Motor neuron (in vitro differentiated cells): ENCODE measurements around the gene THRAP3. TPM values are rescaled to one million over a fixed set of nuclear protein-coding genes. Genes with fewer than 3 reads are reported as not detected.
"Not testable (repeated sequence)": the region's sequence is repeated elsewhere in the genome, so short reads cannot be mapped to it uniquely, and the experiment has no call there.

ENCODE experiments used
- ATAC-seq, 8 experiments: fragments of 200-7000 bp; cut with Tn5 transposase; replicated peaks in 6 of 8; 2 replicates each; pipeline ENCODE4 v1.8.0; 2021; ENCODE audit warnings: mild to moderate bottlenecking in 8 of 8, moderate library complexity in 8 of 8
- H3K27ac ChIP-seq, 2 donors: fragments of 250-450 bp; sonication (Bioruptor Pico); 2 replicates each; pipeline ENCODE4 v1.9.0; 2021; ENCODE audit warnings: antibody characterized with exemption in 2 of 2, mild to moderate bottlenecking in 2 of 2, moderate library complexity in 1 of 2
- H3K4me1 ChIP-seq, 2 donors: fragments of 250-450 bp; sonication (Bioruptor Pico); replicated peaks in 1 of 2; 2 replicates each; pipeline ENCODE4 v1.6.1; 2021; ENCODE audit warnings: antibody characterized with exemption in 2 of 2, mild to moderate bottlenecking in 2 of 2, moderate library complexity in 1 of 2
- H3K4me3 ChIP-seq, 5 donors: fragments of 250-450 bp; sonication (Bioruptor Pico); 2 replicates each; pipeline ENCODE4 v1.9.0; 2021; ENCODE audit warnings: antibody characterized with exemption in 5 of 5, mild to moderate bottlenecking in 5 of 5, moderate library complexity in 4 of 5
- WGBS, 10 experiments: fragments of 450-650 bp; shearing (Covaris generic); methylation state at CpG; one replicate each; pipeline ENCODE4 v1.0.0; 2022; 5-methylcytosine and 5-hydroxymethylcytosine counted together
- in situ Hi-C, 9 experiments: fragments of 400-800 bp; cut with MboI; loops; one replicate each; pipeline ENCODE4 v1.15.0; 2021; ENCODE audit warnings: low sequenced_read_pairs in 9 of 9, low pct_unique_long_range_greater_than_20kb in 2 of 9; ENCODE audit not compliant: unreplicated experiment in 9 of 9
- total RNA-seq, 8 experiments: library from RNA; unstranded; fragments of 300-600 nt; gene quantifications; 2 replicates each; pipeline versions ENCODE4 v1.2.3 to v1.2.4, GENCODE V29; 2022

Gene THRAP3
- total RNA-seq, 8 experiments from 2014 or later, result 72.6 to 139 (median 104) TPM

DNA sequence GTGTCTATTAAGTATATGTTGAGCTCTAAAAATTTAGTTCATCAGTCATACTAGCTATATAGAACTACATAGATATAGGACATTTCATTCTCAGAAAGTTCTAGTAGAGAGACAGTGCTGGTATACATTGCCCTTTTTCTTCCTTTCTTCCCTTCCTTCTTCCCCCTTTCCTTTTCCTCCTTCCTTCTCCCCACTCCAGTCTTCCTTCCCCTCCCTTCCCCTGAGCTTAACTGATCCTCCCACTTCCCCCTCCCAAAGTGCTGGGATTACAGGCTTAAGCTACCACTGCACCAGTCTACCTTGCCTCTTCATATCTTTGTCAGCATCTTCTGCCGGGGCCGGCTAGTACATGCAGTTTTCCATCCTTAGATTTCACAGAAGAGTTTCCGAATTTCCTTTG is 12.1 kb downstream of the THRAP3 start:
- no peak overlapping the region for H3K4me3 ChIP-seq
- ATAC-seq, result no peak
- WGBS, 10 experiments, result 80 to 100% (median 94%) methylated on average over 1 to 3 of the region's 3 CpGs; no CpG with 5 or more reads in 5 of the 10 experiments
- no peak overlapping the region for H3K27ac ChIP-seq
- peaks cover 7 to 12% of the 10 kb centered on the region in 2 donors for H3K4me1 ChIP-seq
- in situ Hi-C loops, result no loop called here

DNA sequence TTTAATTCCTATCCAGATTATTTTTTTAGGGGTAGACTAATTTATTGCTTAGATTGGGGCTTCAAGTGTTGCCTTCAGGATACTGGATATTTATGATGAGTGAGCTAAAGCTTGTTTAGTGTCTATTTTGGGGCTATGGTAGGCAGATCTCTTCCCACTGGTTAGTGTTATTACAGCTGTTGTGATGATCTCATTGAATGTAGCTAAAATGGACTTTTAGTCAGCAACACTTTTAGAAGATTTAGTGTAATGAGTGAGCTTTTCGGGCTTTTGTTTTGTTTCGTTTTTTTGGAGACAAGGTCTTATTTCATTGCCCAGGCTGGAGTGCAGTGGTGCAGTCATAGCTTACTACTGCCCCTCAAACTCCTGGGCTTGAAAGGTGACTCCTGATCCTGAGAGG is 14.2 kb downstream of the THRAP3 start:
- WGBS, 10 experiments, result 33 to 100% (median 95%) methylated on average over 1 to 2 of the region's 2 CpGs; no CpG with 5 or more reads in 2 of the 10 experiments
- ATAC-seq, result no peak
- H3K4me3 ChIP-seq, result no peak overlapping the region
- H3K4me1 ChIP-seq, result peaks cover 7 to 12% of the 10 kb centered on the region in 2 donors
- in situ Hi-C loops, result no loop called here
- H3K27ac ChIP-seq, result no peak overlapping the region

DNA sequence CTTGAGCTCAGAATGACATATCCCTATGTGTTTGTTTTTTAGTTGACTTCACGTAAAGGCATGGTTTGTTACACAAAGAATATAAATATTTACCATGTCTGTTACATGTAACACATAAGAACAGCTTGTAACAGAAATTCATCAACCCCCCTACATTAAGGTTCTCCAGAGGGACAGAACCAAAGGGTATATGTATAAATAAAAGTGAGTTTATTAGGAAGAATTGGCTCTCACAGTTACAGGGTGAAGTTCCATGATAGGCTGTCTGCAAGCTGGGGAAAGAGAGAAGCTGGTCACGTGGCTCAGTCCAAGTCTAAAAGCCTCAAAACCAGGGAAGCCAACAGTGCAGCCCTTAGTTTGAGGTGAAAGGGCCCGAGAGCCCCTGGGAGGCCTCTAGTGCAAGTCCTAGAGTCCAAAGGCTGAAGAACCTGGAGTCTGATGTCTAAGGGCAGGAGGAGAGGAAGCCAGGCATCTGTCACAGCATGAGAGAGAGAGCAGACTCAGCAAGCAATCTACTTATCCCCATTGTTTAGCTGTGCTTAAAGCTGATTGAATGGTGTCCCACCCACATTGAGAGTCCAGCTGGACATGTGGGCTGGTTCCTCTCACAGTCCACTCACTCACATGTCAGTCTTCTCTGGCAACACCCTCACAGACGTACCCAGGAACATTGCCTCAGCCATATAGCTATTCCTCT is 15.8 kb downstream of the THRAP3 start:
- Histone ChIP-seq H3K4me1 (peaks cover 7 to 12% of the 10 kb centered on the region in 2 donors), H3K27ac (no peak overlapping the region), H3K4me3 (no peak overlapping the region)
- ATAC-seq, result peak; percentile 71 to 99 (median 92)
- in situ Hi-C loops, result no loop called here
- 50 to 100% (median 74%) methylated on average over 1 to 4 of the region's 4 CpGs; no CpG with 5 or more reads in 1 of the 10 experiments for WGBS, 10 experiments

DNA sequence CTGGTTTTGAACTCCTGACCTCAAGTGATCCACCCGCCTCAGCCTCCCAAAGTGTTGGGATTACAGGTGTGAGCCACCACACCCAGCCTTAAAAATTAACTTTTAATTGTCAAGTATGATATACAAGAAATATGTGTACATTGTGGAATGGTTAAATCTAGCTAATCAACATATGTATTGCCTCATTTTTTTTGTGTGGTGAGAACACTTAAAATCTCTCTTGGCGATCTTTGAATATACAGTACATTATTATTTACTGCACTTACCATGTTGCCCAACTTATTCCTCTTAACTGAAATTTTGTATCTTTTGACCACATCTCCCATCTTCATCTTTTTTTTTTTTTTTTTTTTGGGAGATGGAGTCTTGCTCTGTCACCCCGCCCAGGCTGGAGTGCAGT is 23.3 kb downstream of the THRAP3 start:
- H3K27ac ChIP-seq, result no peak overlapping the region
- in situ Hi-C loops, result no loop called here
- H3K4me3 ChIP-seq, result no peak overlapping the region
- no peaks in the 10 kb centered on the region for H3K4me1 ChIP-seq
- no peak for ATAC-seq
- WGBS, 10 experiments, result 79 to 100% (median 100%) methylated on average over 1 to 3 of the region's 3 CpGs

DNA sequence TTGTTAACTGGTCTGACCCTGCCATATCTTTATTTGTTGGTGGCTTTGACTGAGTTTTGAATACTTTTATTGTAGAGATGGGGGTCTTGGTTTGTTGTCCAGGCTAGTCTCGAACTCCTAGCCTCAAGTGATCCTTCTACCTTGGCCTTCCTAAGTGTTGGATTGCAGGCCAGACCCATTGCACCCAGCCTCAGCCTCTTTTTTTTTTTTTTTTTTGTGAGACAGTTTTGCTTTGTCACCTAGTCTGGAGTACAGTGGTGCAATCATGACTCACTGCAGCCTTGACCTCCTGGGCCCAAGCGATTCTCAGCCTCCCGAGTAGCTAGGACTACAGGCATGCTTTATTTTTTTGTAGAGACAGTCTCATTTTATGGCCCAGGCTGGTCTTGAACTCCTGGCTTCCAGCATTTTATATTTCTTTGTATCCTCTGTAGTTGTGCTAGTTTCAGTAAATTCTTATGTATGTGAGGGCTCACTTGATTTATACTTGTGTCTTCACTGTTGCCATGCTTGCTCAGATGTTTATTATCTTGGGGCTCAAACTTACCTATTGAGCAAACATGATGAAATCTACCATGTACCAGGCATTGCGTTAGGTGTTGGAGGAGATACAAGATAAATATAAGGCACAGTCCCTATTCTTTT is 24.1 kb downstream of the THRAP3 start:
- no peak overlapping the region for H3K4me3 ChIP-seq
- H3K4me1 ChIP-seq, result no peaks in the 10 kb centered on the region
- WGBS, 10 experiments, result 11 to 100% (median 80%) methylated on average over 1 to 4 of the region's 4 CpGs; no CpG with 5 or more reads in 1 of the 10 experiments
- H3K27ac ChIP-seq, result no peak overlapping the region
- peak in 7 of 8 experiments; percentile 92 to 98 (median 95) for ATAC-seq
- in situ Hi-C loops, result no loop called here

DNA sequence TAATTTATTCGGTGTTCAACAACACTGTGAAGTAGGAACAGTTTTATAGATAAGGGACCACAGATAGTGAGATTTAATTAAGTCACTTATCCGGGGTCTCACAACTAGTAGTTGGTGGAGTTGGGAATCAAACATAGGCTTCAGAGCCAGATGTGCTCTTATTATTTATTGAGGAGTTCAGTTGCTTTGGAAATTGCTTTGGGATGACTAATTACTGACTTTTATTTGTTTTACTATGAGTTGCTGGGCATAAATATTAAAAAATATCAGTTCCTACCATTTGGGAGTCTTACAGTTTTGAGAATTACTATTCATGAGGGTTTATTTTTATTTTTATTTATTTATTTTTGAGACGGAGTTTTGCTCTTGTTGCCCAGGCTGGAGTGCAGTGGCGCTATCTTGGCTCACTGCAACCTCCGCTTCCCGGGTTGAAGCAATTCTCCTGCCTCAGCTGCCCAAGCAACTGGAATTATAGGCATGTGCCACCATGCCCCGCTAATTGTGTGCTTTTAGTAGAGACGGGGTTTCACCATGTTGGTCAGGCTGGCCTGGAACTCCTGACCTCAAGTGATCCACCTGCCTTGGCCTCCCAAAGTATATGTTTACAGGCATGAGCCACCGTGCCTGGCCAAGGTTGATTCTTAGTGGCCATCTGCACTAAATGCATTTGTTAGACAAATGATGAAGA is 27.7 kb downstream of the THRAP3 start:
- in situ Hi-C loops, result no loop called here
- no peak overlapping the region for H3K27ac ChIP-seq
- 49 to 100% (median 91%) methylated on average over 1 to 9 of the region's 9 CpGs for WGBS, 10 experiments

DNA sequence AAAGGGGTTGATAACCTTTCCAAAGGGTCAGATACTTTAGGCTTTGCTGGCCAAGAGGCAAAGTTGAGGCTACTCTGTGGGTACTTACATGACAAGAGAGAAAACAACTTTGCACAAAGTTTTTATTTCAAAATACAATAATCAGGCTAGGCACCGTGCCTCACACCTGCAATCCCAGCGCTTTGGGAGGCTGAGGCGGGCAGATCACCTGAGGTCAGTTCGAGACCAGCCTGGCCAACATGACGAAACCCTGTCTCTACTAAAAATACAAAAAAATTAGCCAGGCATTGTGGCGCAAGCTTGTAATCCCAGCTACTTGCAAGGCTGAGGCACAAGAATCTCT is 28.2 kb downstream of the THRAP3 start:
- H3K27ac ChIP-seq, H3K4me1 ChIP-seq, ATAC-seq, in situ Hi-C loops, H3K4me3 ChIP-seq: not testable (repeated sequence)
- WGBS, 10 experiments, result 87 to 100% (median 94%) methylated on average over 2 to 6 of the region's 6 CpGs; no CpG with 5 or more reads in 4 of the 10 experiments

More for the DNA sequence above, 27.7 kb downstream of the THRAP3 start:
- no peak for ATAC-seq
- H3K4me3 ChIP-seq, result no peak overlapping the region
- peaks cover 0 to 4% of the 10 kb centered on the region in 2 donors for H3K4me1 ChIP-seq

DNA sequence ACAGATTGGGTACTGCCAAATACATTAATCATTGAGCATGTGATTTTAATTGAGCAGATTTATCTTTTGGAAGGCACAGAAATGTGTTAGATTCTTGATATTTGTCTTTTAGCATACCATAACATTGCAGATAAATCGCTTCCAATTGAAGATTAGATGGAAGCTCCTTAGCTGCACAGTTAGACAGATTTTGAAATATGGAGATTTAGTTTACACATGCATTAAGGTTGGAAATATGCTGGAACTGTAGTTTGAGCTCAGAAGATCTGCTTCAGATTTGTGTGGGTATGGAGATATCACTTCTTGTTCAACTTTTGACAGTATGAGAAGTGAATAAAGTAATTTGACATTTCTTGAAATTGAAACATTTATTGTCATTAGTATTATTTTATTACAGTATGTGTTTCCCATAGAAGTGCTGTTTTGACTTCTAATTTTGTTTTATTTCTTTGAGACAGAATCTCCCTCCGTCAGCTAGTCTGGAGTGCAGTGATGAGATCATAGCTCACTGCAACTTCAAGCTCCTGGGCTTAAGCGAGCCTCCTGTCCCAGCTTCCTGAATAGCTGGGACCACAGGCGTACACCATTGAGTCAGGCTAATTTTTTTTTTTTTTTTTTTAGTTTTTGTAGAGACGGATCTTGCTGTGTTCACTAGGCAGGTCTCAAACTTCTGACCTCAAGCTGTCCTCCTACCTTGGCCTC is 29.1 kb downstream of the THRAP3 start:
- in situ Hi-C loops, result no loop called here
- Histone ChIP-seq H3K27ac (no peak overlapping the region), H3K4me3 (no peak overlapping the region), H3K4me1 (peaks cover 0 to 4% of the 10 kb centered on the region in 2 donors)
- 0 to 100% (median 85%) methylated on average over 2 to 5 of the region's 5 CpGs for WGBS, 10 experiments
- peak in 5 of 8 experiments; percentile 50 to 72 (median 69) for ATAC-seq

DNA sequence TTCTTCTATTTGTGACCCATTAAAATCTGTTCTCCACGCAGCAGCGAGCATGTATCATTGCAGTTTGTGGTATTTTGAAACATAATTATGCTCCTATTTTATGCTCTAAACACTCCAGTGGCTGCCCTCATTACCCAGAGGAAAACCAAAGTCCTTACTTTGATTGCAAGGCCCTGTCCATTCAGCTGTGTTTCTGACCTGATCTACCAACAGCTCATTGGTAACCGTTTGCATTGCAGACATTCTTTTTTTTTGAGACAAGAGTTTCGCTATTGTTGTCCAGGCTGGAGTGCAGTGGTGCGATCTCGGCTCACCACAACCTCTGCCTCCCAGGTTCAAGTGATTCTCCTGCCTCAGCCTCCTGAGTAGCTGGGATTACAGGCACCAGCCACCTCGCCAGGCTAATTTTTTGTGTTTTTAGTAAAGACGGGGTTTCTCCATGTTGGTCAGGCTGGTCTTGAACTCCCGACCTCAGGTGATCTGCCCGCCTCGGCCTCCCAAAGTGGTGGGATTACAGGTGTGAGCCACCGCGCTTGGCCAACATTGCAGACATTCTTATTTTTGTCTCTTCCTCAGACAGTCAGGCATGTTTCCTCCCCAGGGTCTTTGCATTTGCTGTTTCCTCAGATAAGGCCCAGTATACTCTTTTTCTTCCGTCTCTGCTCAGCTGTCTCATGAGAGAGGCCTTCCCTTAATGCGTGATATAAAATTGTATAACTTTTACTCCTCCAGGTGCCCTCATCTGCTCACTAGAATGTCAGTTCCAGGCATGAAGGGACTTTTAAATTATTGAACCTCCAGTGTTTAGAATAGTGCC is 32.5 kb downstream of the THRAP3 start:
- in situ Hi-C loops, result no loop called here
- no peak overlapping the region for H3K27ac ChIP-seq
- no peak for ATAC-seq
- WGBS, 10 experiments, result 75 to 100% (median 89%) methylated on average over 1 to 14 of the region's 15 CpGs; no CpG with 5 or more reads in 1 of the 10 experiments
- H3K4me3 ChIP-seq, result no peak overlapping the region
- H3K4me1 ChIP-seq, result peaks cover 0 to 4% of the 10 kb centered on the region in 2 donors

DNA sequence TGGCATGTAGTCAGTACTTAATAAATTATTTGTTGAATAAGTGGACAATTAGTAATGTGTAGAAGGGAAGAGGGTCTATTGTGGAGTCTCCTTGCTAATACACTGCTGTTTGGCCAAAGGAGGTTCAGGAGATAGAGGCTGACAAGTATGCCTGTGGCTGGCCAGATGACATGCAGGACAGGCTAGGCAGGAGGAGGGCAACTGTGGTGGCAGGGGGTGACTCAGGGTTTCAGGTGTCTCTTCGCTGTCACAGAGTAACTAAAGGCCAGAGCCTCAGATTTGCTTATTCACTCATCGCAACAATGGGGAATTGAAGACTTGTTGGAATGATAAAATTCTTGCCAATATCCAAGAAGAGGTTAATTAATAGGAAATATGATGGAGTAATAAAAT is 33.1 kb downstream of the THRAP3 start:
- H3K4me1 ChIP-seq, result peaks cover 0 to 4% of the 10 kb centered on the region in 2 donors
- no peak overlapping the region for H3K4me3 ChIP-seq
- in situ Hi-C loops, result no loop called here
- no peak overlapping the region for H3K27ac ChIP-seq
- WGBS, 10 experiments, result 90 to 100% (median 100%) methylated on average over 1 to 2 of the region's 2 CpGs; no CpG with 5 or more reads in 4 of the 10 experiments
- no peak for ATAC-seq

DNA sequence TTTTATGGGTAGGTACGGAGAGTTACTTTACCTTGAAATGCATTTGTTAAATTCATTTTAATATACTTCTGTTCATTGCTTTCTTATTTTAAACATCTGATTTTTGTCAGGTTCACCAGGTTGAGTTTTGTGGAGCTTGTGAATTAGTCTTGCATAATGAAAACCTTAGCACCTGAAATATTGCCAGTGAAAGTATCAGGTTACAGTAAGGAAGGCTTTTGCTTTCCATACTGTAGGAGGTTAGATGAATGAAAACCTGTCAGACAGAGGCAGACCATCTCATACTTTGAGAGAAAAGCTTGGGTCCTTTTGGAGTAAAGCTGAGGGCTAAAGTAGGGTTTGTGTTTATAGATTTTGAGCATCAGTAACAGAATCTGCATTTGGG is 34.7 kb downstream of the THRAP3 start:
- Histone ChIP-seq H3K27ac (no peak overlapping the region), H3K4me3 (no peak overlapping the region), H3K4me1 (peaks cover 0 to 4% of the 10 kb centered on the region in 2 donors)
- WGBS, 10 experiments, result 50 to 100% (median 100%) methylated on average over 1 of the region's 1 CpG; no CpG with 5 or more reads in 1 of the 10 experiments
- in situ Hi-C loops, result no loop called here
- no peak for ATAC-seq

DNA sequence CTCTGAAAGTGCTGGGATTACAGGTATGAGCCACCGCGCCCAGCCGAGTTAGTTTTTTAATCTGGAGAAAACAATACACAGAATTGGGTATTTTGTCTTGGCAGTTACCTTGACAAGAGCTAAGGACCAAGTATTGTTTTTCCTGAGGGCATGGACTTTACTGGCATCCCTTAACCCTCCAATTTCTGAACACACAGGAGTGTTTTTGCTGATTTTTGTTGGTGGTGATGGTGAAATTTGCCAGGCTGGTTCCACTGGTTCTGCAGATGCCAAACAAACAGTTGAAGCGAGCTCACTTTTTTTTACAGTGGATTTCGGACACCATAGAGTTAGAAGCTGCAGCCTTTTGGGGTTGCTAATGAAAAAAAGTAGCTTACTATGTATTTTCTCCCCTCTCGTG is 44.7 kb downstream of the THRAP3 start:
- in situ Hi-C loops, result no loop called here
- Histone ChIP-seq H3K4me3 (no peak overlapping the region), H3K4me1 (no peaks in the 10 kb centered on the region), H3K27ac (no peak overlapping the region)
- 92 to 100% (median 100%) methylated on average over 1 to 6 of the region's 6 CpGs; no CpG with 5 or more reads in 2 of the 10 experiments for WGBS, 10 experiments
- no peak for ATAC-seq
